BE2C (cell line): ENCODE measurements around the gene PCDHGC3.

Source experiments
- DNase-seq: peaks from one replicate; pipeline ENCODE4 v3.0.0-alpha.2; 2020
- H3K27me3 ChIP-seq: fragments of 250-450 bp; sonication (Bioruptor Pico); 2 replicates; pipeline ENCODE4 v1.5.1; 2020; ENCODE audit warnings: mild to moderate bottlenecking
- H3K36me3 ChIP-seq: fragments of 250-450 bp; sonication (Bioruptor Pico); 2 replicates; pipeline ENCODE4 v1.5.1; 2020; ENCODE audit warnings: mild to moderate bottlenecking
- H3K4me1 ChIP-seq: fragments of 250-450 bp; sonication (Bioruptor Pico); 2 replicates; pipeline ENCODE4 v1.5.1; 2020
- H3K4me3 ChIP-seq: 2 replicates; pipeline ENCODE4 v1.5.1; 2011; ENCODE audit warnings: low read depth, low read length
- H3K9me3 ChIP-seq: fragments of 250-450 bp; sonication (Bioruptor Pico); 2 replicates; pipeline ENCODE4 v1.5.1; 2020
- TF ChIP-seq, protein P1 (sequence below): IDR thresholded peaks from 2 replicates; pipeline ENCODE4 v1.5.1; 2012; ENCODE audit warnings: mild to moderate bottlenecking, low read depth, low read length

Gene PCDHGC3

GRCh38 chr5:141516672-141517025, 40.9 kb downstream of the PCDHGC3 start:
- DNase-seq: no peak
- H3K9me3 ChIP-seq: no peaks in the 10 kb centered on the region
- H3K4me1 ChIP-seq: peaks cover 7% of the 10 kb centered on the region
- no peaks in the 10 kb centered on the region for H3K27me3 ChIP-seq
- no peak overlapping the region for H3K4me3 ChIP-seq
- H3K36me3 ChIP-seq: peaks cover 52% of the 10 kb centered on the region
- TF ChIP-seq, protein P1, sequence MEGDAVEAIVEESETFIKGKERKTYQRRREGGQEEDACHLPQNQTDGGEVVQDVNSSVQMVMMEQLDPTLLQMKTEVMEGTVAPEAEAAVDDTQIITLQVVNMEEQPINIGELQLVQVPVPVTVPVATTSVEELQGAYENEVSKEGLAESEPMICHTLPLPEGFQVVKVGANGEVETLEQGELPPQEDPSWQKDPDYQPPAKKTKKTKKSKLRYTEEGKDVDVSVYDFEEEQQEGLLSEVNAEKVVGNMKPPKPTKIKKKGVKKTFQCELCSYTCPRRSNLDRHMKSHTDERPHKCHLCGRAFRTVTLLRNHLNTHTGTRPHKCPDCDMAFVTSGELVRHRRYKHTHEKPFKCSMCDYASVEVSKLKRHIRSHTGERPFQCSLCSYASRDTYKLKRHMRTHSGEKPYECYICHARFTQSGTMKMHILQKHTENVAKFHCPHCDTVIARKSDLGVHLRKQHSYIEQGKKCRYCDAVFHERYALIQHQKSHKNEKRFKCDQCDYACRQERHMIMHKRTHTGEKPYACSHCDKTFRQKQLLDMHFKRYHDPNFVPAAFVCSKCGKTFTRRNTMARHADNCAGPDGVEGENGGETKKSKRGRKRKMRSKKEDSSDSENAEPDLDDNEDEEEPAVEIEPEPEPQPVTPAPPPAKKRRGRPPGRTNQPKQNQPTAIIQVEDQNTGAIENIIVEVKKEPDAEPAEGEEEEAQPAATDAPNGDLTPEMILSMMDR: no peak

GRCh38 chr5:141517312-141517711, 41.5 kb downstream of the PCDHGC3 start:
- H3K27me3 ChIP-seq: no peaks in the 10 kb centered on the region
- TF ChIP-seq, protein P1: no peak
- H3K36me3 ChIP-seq: peaks cover 52% of the 10 kb centered on the region
- H3K9me3 ChIP-seq: no peaks in the 10 kb centered on the region
- no peak overlapping the region for H3K4me3 ChIP-seq
- H3K4me1 ChIP-seq: peaks cover 7% of the 10 kb centered on the region
- no peak for DNase-seq

- DNase-seq: no peak
- TF ChIP-seq, protein P1: no peak
- Histone ChIP-seq H3K27me3 (no peaks in the 10 kb centered on the region), H3K36me3 (peaks cover 59% of the 10 kb centered on the region), H3K4me3 (no peak overlapping the region), H3K9me3 (no peaks in the 10 kb centered on the region), H3K4me1 (peaks cover 7% of the 10 kb centered on the region)
These were observed 42.3 kb downstream of the PCDHGC3 start for GRCh38 chr5:141517880-141518617.

DNA sequence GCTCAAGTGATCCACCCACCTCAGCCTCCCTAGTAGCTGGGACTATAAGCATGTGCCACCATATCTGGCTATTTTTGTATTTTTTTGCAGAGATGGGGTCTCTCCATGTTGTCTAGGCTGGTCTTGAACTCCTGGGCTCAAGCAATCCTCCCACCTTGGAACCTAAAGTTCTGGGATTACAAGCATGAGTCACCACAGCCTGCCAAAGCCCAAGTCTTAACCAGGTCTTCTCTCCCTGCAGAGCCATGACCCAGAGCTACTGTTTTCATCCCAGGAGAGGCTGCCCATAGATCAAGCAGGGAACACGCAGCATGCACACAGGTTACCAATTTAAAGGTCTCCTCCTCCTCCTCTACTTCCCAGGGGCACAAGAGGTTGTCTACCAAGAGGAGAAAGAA, 42.9 kb downstream of the PCDHGC3 start:
- TF ChIP-seq, protein P1: no peak
- peaks cover 63% of the 10 kb centered on the region for H3K36me3 ChIP-seq

GRCh38 chr5:141519605-141520565, 44.1 kb downstream of the PCDHGC3 start:
- Histone ChIP-seq H3K4me3 (no peak overlapping the region), H3K36me3 (peaks cover 70% of the 10 kb centered on the region), H3K27me3 (no peaks in the 10 kb centered on the region), H3K9me3 (no peaks in the 10 kb centered on the region), H3K4me1 (peaks cover 8% of the 10 kb centered on the region)
- DNase-seq: no peak
- TF ChIP-seq, protein P1: no peak

More for the DNA sequence above, 42.9 kb downstream of the PCDHGC3 start:
- Histone ChIP-seq H3K4me3 (no peak overlapping the region), H3K27me3 (no peaks in the 10 kb centered on the region), H3K4me1 (peaks cover 7% of the 10 kb centered on the region), H3K9me3 (no peaks in the 10 kb centered on the region)
- DNase-seq: no peak

DNA sequence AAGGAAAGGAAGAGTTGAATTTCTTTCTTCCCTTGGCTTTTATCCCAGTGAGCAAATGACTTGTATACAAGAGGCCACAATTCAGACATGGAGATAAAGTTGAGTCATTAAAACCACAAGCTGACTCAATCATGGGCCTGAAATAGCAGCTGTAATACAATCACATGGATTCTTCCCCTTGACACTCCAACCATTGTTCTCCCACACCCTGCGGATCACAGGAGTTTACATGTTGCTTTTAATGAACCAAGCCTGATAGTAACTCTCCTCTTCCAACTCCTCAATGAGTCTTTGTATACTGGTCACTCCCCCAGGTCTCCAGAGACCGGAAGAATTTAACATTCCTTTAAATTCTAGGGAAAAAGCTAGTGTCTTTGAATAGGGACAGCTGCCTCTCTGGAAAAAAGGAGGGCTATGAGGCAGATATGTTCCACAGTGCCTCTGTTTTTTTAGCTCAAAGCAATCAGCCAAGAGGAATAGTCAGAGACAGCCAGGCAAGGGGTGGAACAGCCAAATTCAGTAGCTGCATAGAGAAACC, 45.5 kb downstream of the PCDHGC3 start:
- DNase-seq: no peak
- Histone ChIP-seq H3K4me3 (no peak overlapping the region), H3K27me3 (no peaks in the 10 kb centered on the region), H3K4me1 (peaks cover 17% of the 10 kb centered on the region), H3K9me3 (no peaks in the 10 kb centered on the region), H3K36me3 (peaks cover 68% of the 10 kb centered on the region)
- TF ChIP-seq, protein P1: no peak
